ENCODE measurements around the gene TFAP2D.

TFAP2D gene

GRCh38 chr6:50706575-50706974 lies 6.8 kb upstream of the TFAP2D start:
- TF ChIP-seq ISL1 (CRISPR knock-in tag; IDR thresholded peaks at IDR 0.05): no peak
- no peak for TF ChIP-seq CSRNP3 (CRISPR knock-in tag; IDR thresholded peaks at IDR 0.05)
- no peak for TF ChIP-seq ARNTL (CRISPR knock-in tag; IDR thresholded peaks at IDR 0.05; ENCODE audit: borderline replicate concordance, low read depth)
- TF ChIP-seq ZNF8 (CRISPR knock-in tag; IDR thresholded peaks at IDR 0.05): no peak
- no peak for TF ChIP-seq ZFP30 (CRISPR knock-in tag; IDR thresholded peaks at IDR 0.05)
- no peak for ATAC-seq

- ATAC-seq: no peak
- no peak for TF ChIP-seq CREB5 (CRISPR knock-in tag; IDR thresholded peaks at IDR 0.05; ENCODE audit: low read depth)
- no peak for TF ChIP-seq ARNTL (CRISPR knock-in tag; IDR thresholded peaks at IDR 0.05; ENCODE audit: borderline replicate concordance, low read depth)
- TF ChIP-seq SNAI2 (CRISPR knock-in tag; IDR thresholded peaks at IDR 0.05): no peak
- no peak for TF ChIP-seq ZFP3 (CRISPR knock-in tag; IDR thresholded peaks at IDR 0.05)
- no peak for TF ChIP-seq ZFP30 (CRISPR knock-in tag; IDR thresholded peaks at IDR 0.05)
- TF ChIP-seq PPARA (CRISPR knock-in tag; IDR thresholded peaks at IDR 0.05; ENCODE audit: borderline replicate concordance): no peak
- no peak for TF ChIP-seq PATZ1 (CRISPR knock-in tag; IDR thresholded peaks at IDR 0.05; ENCODE audit: borderline replicate concordance)
- no peak for TF ChIP-seq TOX (CRISPR knock-in tag; IDR thresholded peaks at IDR 0.05; ENCODE audit: borderline replicate concordance)
These were observed 6.1 kb upstream of the TFAP2D start for GRCh38 chr6:50707191-50707590.

GRCh38 chr6:50707652-50708300 lies 5.5 kb upstream of the TFAP2D start:
- no peak for ATAC-seq
- TF ChIP-seq ZNF70 (CRISPR knock-in tag; IDR thresholded peaks at IDR 0.05) (no peak), SNAI2 (CRISPR knock-in tag; IDR thresholded peaks at IDR 0.05) (no peak), ESRRG (CRISPR knock-in tag; IDR thresholded peaks at IDR 0.05) (no peak), POU6F1 (CRISPR knock-in tag; IDR thresholded peaks at IDR 0.05; ENCODE audit: borderline replicate concordance, low read depth) (no peak), TCF4 (CRISPR knock-in tag; IDR thresholded peaks at IDR 0.05; ENCODE audit: borderline replicate concordance) (no peak), GLIS3 (CRISPR knock-in tag; IDR thresholded peaks at IDR 0.05) (no peak), PATZ1 (CRISPR knock-in tag; IDR thresholded peaks at IDR 0.05; ENCODE audit: borderline replicate concordance) (no peak), ZC3H10 (CRISPR knock-in tag; IDR thresholded peaks at IDR 0.05) (no peak), CREB5 (CRISPR knock-in tag; IDR thresholded peaks at IDR 0.05; ENCODE audit: low read depth) (no peak), BACH2 (CRISPR knock-in tag; IDR thresholded peaks at IDR 0.05; ENCODE audit: borderline replicate concordance) (no peak), ZNF8 (CRISPR knock-in tag; IDR thresholded peaks at IDR 0.05) (no peak), OSR1 (CRISPR knock-in tag; IDR thresholded peaks at IDR 0.05) (no peak), ARNTL (CRISPR knock-in tag; IDR thresholded peaks at IDR 0.05; ENCODE audit: borderline replicate concordance, low read depth) (no peak), ZFP3 (CRISPR knock-in tag; IDR thresholded peaks at IDR 0.05) (no peak), CSRNP3 (CRISPR knock-in tag; IDR thresholded peaks at IDR 0.05) (no peak), ISL1 (CRISPR knock-in tag; IDR thresholded peaks at IDR 0.05) (no peak), TOX (CRISPR knock-in tag; IDR thresholded peaks at IDR 0.05; ENCODE audit: borderline replicate concordance) (no peak), RARB (CRISPR knock-in tag; IDR thresholded peaks at IDR 0.05) (no peak), TSHZ2 (CRISPR knock-in tag; IDR thresholded peaks at IDR 0.05) (no peak), CSDC2 (CRISPR knock-in tag; IDR thresholded peaks at IDR 0.05) (no peak)

All from SK-N-SH treated with all-trans-retinoic acid at 6 μM for 48 hours (cell line).